Effector memory CD8-positive, alpha-beta T cell (primary cell): ENCODE measurements around the gene C6orf118.

Experiments
- ATAC-seq: fragments of 150-1000 bp; cut with Tn5 transposase; replicated peaks from 2 replicates; pipeline ENCODE4 v1.10.0; 2021; ENCODE audit warnings: mild to moderate bottlenecking, moderate library complexity
- DNase-seq, 3 experiments: peaks; one replicate each; pipeline ENCODE4 v3.0.0; 2021
- H3K27ac Mint-ChIP-seq, 2 donors: one replicate each; pipeline ENCODE4 v1.8.0; 2022; ENCODE audit warnings: mild to moderate bottlenecking in 2 of 2, mixed read lengths in 2 of 2, moderate library complexity in 2 of 2
- H3K27me3 Mint-ChIP-seq, 2 donors: one replicate each; pipeline ENCODE4 v1.8.0; 2022; ENCODE audit warnings: mixed read lengths in 2 of 2
- H3K36me3 Mint-ChIP-seq: one replicate; pipeline ENCODE4 v1.8.0; 2022; ENCODE audit warnings: mild to moderate bottlenecking, moderate library complexity, mixed read lengths; ENCODE audit not compliant: insufficient read depth
- H3K4me1 Mint-ChIP-seq, 2 donors: one replicate each; pipeline ENCODE4 v1.8.0; 2022; ENCODE audit warnings: low read depth in 2 of 2, mixed read lengths in 2 of 2
- H3K4me3 Mint-ChIP-seq, 2 donors: one replicate each; pipeline ENCODE4 v1.8.0; 2022; ENCODE audit warnings: mild to moderate bottlenecking in 2 of 2, mixed read lengths in 2 of 2, moderate library complexity in 2 of 2
- H3K9me3 Mint-ChIP-seq, 2 donors: one replicate each; pipeline ENCODE4 v1.8.0; 2022; ENCODE audit warnings: mixed read lengths in 2 of 2

The C6orf118 gene

DNA sequence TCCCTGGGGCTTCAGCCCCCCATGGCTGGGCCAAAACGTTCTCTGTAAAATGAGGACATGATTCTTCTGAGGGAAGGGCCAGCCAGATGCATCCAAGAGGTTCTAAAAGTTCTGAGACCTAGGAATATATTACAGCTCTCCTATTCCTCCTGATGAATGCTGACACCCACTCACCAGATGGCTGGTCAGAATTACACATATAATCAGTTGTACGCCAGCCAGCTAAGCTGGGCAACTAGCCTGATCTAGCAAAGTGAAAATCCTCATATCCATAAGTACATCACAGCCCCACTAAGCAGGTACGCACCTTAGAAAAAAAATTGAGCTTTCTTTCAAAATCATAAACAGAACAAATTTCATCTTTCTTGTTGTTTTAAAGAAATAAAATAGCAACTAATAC, 34.8 kb downstream of the C6orf118 start:
- Mint-ChIP-seq H3K36me3 (no peaks in the 10 kb centered on the region), H3K9me3 (peaks cover 15 to 29% of the 10 kb centered on the region in 2 donors), H3K27ac (no peak overlapping the region), H3K4me3 (no peak overlapping the region), H3K27me3 (no peaks in the 10 kb centered on the region), H3K4me1 (no peaks in the 10 kb centered on the region)
- ATAC-seq (no peak), DNase-seq (no peak)

DNA sequence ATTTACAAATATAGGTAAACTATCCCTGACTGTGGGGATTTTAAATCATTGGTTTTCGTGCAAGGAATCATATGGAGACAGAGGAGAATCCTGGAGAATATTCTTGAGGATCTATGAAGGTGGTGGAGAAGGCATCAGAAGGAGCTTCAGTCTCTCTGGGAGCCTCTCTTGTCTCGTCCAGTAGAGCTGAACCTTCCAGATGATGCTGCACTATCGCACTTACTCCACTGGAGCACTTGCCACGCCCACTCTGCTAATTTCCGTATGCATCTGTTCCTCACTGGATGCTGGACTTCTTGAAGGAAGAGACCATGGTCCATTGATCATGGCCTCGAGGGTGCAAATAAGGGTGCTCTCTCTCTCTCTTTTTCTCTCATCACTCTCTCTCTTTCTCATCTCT, 36.8 kb downstream of the C6orf118 start:
- Mint-ChIP-seq H3K9me3 (peaks cover 18 to 21% of the 10 kb centered on the region in 2 donors), H3K27me3 (no peaks in the 10 kb centered on the region), H3K4me3 (no peak overlapping the region), H3K4me1 (no peaks in the 10 kb centered on the region), H3K27ac (no peak overlapping the region), H3K36me3 (no peaks in the 10 kb centered on the region)
- ATAC-seq, result no peak
- DNase-seq, result no peak

DNA sequence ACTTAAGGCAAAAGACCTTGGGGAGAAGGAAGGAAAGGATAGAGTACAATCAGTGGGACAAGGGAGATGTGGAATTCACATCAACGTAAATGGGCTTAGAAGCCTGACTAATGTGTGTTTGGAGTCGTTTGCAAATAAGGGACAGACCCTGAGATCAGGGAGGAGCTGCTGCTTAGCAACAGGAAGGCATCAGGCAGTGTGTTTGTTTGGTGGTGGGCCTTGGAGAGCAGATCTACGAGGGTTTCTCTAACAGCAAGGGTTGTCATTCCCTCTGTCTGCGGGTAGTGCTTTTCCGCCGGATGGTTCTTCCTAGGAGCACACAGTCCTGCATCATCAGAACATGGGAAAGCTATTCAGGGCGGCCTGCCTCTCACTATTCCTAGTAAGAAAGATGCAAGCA, 40.4 kb downstream of the C6orf118 start:
- H3K4me1 Mint-ChIP-seq, result no peaks in the 10 kb centered on the region
- H3K27ac Mint-ChIP-seq, result no peak overlapping the region
- no peak overlapping the region for H3K4me3 Mint-ChIP-seq
- no peak for DNase-seq
- H3K27me3 Mint-ChIP-seq, result no peaks in the 10 kb centered on the region
- no peaks in the 10 kb centered on the region for H3K36me3 Mint-ChIP-seq
- peaks cover 11 to 18% of the 10 kb centered on the region in 2 donors for H3K9me3 Mint-ChIP-seq
- ATAC-seq, result no peak

DNA sequence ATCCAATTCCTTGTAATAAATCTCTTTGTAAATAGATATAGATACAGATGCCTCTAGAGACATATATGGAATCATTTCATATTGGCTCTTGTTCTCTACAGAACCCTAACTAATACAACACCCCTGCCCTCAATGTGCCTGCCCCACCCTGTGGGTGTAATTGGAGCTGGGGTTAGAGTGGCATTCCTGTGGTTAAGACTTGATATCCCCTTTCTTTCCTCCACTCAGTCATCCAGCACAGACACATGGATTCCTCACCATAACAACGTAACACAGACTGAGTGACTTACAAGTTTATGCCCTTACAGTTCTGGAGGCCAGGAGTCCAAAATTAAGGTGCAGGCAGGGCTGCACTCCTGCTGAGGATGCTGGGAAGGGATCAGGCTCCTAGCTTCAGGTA, 42.8 kb downstream of the C6orf118 start:
- ATAC-seq (no peak), DNase-seq (no peak)
- Mint-ChIP-seq H3K27ac (no peak overlapping the region), H3K27me3 (no peaks in the 10 kb centered on the region), H3K36me3 (no peaks in the 10 kb centered on the region), H3K4me1 (no peaks in the 10 kb centered on the region), H3K9me3 (peaks cover 16 to 17% of the 10 kb centered on the region in 2 donors), H3K4me3 (no peak overlapping the region)

DNA sequence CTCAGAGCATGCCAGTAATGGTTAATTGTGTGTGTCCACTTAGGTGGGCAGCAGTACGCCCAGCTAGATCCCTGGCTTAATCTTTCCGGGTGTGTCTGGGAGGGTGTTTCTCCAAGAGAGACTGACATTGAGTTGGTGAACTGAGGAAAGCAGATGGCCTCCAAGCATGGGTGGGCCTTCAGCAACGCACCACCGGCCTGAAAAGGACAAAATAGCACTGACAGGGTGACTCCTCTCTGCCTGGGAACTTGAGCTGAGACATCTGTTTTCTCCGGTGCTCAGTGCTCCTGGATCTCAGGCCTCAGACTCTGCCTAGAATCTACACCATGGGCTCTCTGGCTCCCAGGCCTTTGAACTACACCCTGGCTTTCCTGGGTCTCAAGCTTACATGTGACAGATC, 43.2 kb downstream of the C6orf118 start:
- Mint-ChIP-seq H3K4me3 (no peak overlapping the region), H3K4me1 (no peaks in the 10 kb centered on the region), H3K9me3 (peaks cover 16 to 17% of the 10 kb centered on the region in 2 donors), H3K27ac (no peak overlapping the region), H3K27me3 (no peaks in the 10 kb centered on the region), H3K36me3 (no peaks in the 10 kb centered on the region)
- ATAC-seq (no peak), DNase-seq (no peak)

DNA sequence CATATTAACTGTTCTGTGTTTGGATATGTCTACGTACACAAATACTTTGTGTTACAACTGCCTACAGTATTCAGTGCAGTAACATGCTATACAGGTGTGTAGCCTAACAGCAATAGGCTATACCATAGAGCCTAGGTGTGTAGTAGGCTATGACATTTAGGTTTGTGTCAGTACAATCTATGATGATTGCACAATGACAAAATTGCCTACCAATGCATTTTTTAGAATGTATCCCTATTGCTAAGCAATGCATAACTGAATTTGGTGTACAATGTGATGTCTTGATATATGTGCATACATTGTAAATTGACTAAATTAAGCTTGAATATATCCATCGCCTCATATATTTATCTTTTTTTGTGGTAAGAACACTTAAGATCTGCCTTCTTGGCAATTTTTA, 48.9 kb downstream of the C6orf118 start:
- no peaks in the 10 kb centered on the region for H3K27me3 Mint-ChIP-seq
- H3K4me3 Mint-ChIP-seq, result no peak overlapping the region
- peaks cover 14 to 17% of the 10 kb centered on the region in 2 donors for H3K9me3 Mint-ChIP-seq
- DNase-seq (no peak), ATAC-seq (no peak)
- no peak overlapping the region for H3K27ac Mint-ChIP-seq
- no peaks in the 10 kb centered on the region for H3K36me3 Mint-ChIP-seq
- no peaks in the 10 kb centered on the region for H3K4me1 Mint-ChIP-seq

DNA sequence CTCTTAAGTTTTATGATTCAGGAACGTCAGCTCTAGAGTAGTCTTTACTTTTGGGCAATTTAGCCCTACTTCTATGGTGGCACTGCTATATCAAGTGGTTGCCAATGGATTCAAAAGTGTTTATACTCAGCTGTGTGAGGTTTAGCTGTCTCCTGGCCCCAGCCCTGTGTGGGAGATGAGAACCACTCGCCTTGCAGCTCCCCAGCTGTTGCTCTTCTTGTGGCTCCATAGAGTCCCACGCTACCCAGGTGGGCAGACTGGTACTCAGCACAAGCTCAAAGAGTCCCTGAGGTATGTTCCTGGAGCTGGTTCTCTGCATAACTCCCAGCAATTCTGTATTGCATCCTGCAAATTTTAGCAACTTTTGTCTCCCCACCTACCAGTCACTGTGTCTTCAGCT, 59.6 kb downstream of the C6orf118 start:
- H3K27ac Mint-ChIP-seq, result no peak overlapping the region
- H3K4me1 Mint-ChIP-seq, result no peaks in the 10 kb centered on the region
- H3K4me3 Mint-ChIP-seq, result no peak overlapping the region
- H3K36me3 Mint-ChIP-seq, result no peaks in the 10 kb centered on the region
- peaks cover 9 to 11% of the 10 kb centered on the region in 2 donors for H3K9me3 Mint-ChIP-seq
- no peaks in the 10 kb centered on the region for H3K27me3 Mint-ChIP-seq
- DNase-seq (no peak), ATAC-seq (no peak)

DNA sequence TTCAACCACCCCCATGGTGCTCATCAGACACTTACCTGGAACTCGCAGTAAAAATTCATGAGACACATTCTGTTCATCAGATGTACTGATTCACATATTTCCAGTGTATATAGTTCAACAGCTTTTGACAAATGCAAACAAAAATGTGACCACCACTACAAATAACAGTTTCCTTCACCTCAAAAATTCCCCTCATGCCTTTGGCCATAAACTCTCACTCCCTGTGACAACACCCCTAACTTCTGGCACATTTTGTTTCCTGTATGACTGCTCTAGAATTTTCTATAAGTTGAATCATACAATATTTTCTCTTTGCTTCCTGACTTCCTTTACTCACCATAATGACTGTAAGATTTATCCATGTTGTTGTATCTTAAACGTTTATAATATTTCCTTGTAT, 63.7 kb downstream of the C6orf118 start:
- ATAC-seq (no peak), DNase-seq (no peak)
- H3K4me3 Mint-ChIP-seq, result no peak overlapping the region
- no peak overlapping the region for H3K27ac Mint-ChIP-seq
- peaks cover 11 to 15% of the 10 kb centered on the region in 2 donors for H3K9me3 Mint-ChIP-seq
- H3K4me1 Mint-ChIP-seq, result no peaks in the 10 kb centered on the region
- H3K36me3 Mint-ChIP-seq, result no peaks in the 10 kb centered on the region
- no peaks in the 10 kb centered on the region for H3K27me3 Mint-ChIP-seq

DNA sequence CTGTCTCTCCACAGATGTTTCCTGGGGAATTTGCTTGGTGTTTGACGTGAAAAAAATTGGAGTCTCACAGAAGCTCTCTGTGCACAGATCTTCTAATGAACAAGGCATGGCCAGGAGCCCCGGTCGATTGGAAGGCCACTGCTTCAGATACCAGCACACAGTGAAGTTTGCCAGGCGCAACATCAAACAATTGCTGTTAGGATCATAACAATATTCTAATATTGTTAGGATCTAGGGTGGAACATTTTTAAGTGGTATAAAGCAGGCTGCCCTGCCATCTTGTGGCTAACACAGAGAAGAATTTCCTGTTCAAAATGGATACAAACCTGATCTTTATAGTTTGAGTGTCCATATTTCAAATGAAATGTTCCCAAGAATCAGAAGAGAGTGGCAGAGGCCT, 64.1 kb downstream of the C6orf118 start:
- no peak overlapping the region for H3K27ac Mint-ChIP-seq
- H3K4me3 Mint-ChIP-seq, result no peak overlapping the region
- ATAC-seq (no peak), DNase-seq (no peak)
- peaks cover 9 to 16% of the 10 kb centered on the region in 2 donors for H3K9me3 Mint-ChIP-seq
- H3K36me3 Mint-ChIP-seq, result no peaks in the 10 kb centered on the region
- H3K4me1 Mint-ChIP-seq, result no peaks in the 10 kb centered on the region
- H3K27me3 Mint-ChIP-seq, result no peaks in the 10 kb centered on the region

DNA sequence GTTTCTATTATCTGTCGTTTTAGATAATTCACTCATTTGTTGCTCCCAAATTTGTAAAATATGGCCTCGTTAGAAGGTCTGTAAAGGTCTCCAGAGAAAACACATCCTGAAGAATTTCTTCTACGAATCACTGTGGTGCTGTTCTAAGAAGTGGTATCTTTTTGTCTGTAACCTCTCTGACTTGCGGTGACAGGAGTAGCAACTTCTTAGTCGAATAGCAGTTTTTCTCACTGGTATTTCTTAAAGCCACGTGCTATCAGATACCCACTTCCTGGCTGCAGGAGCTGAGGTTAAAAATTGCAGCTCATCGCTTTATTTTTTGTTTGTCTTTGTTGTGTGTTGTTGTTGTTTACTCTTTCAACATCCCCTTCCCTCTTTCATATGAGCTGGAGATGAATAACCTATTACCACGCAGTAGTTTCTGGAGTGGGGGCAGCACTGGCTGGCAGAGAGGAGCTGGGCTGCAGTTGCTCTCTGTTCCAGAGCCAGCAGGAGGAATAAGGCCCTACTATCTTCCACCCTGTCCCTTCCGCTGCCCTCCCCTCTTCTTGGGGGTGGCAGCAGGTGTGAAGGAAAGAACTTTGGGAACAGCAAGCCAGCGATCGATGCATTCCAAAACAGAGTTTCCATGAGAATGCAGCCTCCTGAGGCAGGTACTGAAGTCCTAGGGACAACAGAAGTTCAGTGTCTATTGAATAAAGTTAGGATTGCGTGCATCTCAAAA, 64.7 kb downstream of the C6orf118 start:
- Mint-ChIP-seq H3K27me3 (no peaks in the 10 kb centered on the region), H3K4me1 (no peaks in the 10 kb centered on the region), H3K4me3 (no peak overlapping the region), H3K27ac (no peak overlapping the region), H3K36me3 (no peaks in the 10 kb centered on the region), H3K9me3 (peaks cover 3 to 13% of the 10 kb centered on the region in 2 donors)
- ATAC-seq (no peak), DNase-seq (no peak)

DNA sequence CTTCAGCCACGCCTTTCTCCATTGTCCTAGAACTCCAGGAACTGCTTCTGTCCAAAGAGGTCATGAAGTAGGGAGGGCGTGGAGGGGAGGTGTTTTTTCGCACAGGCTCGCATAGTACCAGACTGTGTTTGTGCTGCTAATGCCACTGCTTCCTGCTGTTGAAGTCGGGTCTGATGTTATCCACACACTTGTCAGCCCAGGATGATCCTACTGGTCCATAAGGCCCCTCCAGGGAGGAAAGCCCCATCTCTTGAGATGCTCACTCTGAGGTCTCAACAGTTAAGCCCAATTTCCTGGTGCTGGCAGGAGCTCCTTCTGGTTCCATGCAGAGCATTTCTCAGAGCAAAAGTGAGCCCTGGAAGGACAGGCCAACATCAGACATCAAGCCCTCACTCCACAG, 65.6 kb downstream of the C6orf118 start:
- DNase-seq (no peak), ATAC-seq (no peak)
- Mint-ChIP-seq H3K9me3 (peaks cover 0 to 9% of the 10 kb centered on the region in 2 donors), H3K27me3 (no peaks in the 10 kb centered on the region), H3K36me3 (no peaks in the 10 kb centered on the region), H3K4me1 (no peaks in the 10 kb centered on the region), H3K4me3 (no peak overlapping the region), H3K27ac (no peak overlapping the region)

DNA sequence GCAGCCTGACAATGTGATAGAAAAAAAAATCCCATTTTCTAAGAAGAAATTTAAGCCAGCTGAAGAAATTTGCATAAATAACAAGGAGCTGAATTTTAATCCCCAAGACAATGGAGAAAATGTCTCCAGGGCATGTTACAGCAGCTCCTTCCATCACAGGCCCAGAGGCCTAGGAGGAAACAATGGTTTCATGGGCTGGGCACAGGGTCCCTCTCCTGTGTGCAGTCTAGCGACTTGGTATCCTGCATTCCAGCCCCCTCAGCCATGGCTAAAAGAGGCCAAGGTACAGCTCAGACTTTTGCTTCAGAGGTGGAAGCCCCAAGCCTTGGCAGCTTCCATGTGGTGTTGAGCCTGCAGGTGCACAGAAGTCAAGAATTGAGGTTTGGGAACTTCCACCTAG, 73.1 kb downstream of the C6orf118 start:
- ATAC-seq (no peak), DNase-seq (no peak)
- Mint-ChIP-seq H3K27ac (no peak overlapping the region), H3K27me3 (no peaks in the 10 kb centered on the region), H3K36me3 (no peaks in the 10 kb centered on the region), H3K9me3 (peaks cover 7 to 23% of the 10 kb centered on the region in 2 donors), H3K4me3 (no peak overlapping the region), H3K4me1 (no peaks in the 10 kb centered on the region)

DNA sequence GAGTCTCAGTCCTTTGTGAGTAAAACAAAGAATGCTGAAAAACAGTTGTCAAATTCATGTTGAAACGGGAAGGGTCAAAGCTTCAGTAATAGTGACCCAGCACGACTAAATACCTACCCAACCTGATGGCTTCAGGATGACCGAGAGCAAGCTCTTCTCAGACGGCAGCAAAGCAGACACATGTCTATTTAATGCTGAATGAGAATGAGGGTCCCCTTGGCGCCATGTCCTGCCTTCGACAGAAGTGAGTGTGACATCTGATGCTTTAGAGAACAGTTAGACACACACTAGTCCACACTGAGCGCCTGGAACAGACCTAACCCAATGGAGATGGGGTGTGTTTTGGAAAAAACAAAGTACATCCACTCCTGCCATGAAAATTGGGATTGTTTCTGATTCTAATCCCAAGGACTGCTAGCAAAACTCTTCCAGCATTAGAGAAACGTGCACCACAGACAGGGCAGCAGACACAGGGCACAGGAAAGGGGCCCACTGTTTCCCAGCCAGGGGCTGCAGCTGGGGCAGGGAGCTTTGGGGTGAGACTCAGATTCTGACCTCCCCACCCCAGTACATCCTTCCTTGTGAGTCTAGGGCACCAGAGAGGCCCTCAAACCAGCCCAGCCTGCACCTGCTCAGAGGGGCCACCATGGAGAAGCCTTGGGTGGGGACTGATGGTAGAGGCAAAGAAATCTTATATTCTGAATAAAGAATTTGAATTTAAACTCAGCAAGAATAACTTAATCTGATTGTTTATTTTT, 76.5 kb downstream of the C6orf118 start:
- H3K9me3 Mint-ChIP-seq, result peaks cover 6 to 26% of the 10 kb centered on the region in 2 donors
- no peak overlapping the region for H3K4me3 Mint-ChIP-seq
- no peaks in the 10 kb centered on the region for H3K27me3 Mint-ChIP-seq
- DNase-seq (no peak), ATAC-seq (no peak)
- no peaks in the 10 kb centered on the region for H3K4me1 Mint-ChIP-seq
- H3K27ac Mint-ChIP-seq, result no peak overlapping the region
- H3K36me3 Mint-ChIP-seq, result no peaks in the 10 kb centered on the region
